Muscle of leg (tissue), 11 donors: Measurements from ENCODE around the gene ETFA. TPM values are rescaled to one million over a fixed set of nuclear protein-coding genes. Genes with fewer than 3 reads are reported as not detected.

Source experiments
- DNase-seq: peaks from one replicate; pipeline ENCODE4 v3.0.0; 2013
- H3K27ac ChIP-seq: one replicate; pipeline ENCODE4 v1.5.1; 2013; ENCODE audit warnings: mild to moderate bottlenecking, low read length, control low read depth
- H3K27me3 ChIP-seq: one replicate; pipeline ENCODE4 v1.6.1; 2013; ENCODE audit warnings: low read length; ENCODE audit not compliant: control insufficient read depth, insufficient read depth
- H3K36me3 ChIP-seq: one replicate; pipeline ENCODE4 v1.6.1; 2013; ENCODE audit warnings: low read length; ENCODE audit not compliant: control insufficient read depth, insufficient read depth
- H3K4me1 ChIP-seq: one replicate; pipeline ENCODE4 v1.6.1; 2013; ENCODE audit warnings: low read length; ENCODE audit not compliant: control insufficient read depth, insufficient read depth
- H3K4me3 ChIP-seq: one replicate; pipeline ENCODE4 v1.5.1; 2013; ENCODE audit warnings: low read length, control low read depth
- H3K9me3 ChIP-seq: replicated peaks from 2 replicates; pipeline ENCODE4 v1.6.1; 2013; ENCODE audit warnings: low read depth, low read length; ENCODE audit not compliant: control insufficient read depth
- WGBS: methylation state at CpG from one replicate; pipeline ENCODE4 v1.1.5; 2013; ENCODE audit warnings: missing lambda C conversion rate; ENCODE audit not compliant: insufficient coverage; 5-methylcytosine and 5-hydroxymethylcytosine counted together
- polyA plus RNA-seq, 8 donors: library from polyadenylated mRNA; unstranded; fragments of 120-200 nt; gene quantifications; one replicate each; pipeline versions ENCODE4 v1.2.1 to v1.2.3, GENCODE V29; 2013; ENCODE audit warnings: inconsistent platforms in 1 of 8, low replicate concordance in 1 of 8; ENCODE audit not compliant: insufficient read length in 8 of 8, insufficient read depth in 1 of 8
- total RNA-seq: library from RNA; stranded (reverse); fragments of 120-200 nt; gene quantifications from one replicate; pipeline ENCODE4 v1.2.4, GENCODE V29; 2013

Gene ETFA
- total and polyA plus RNA-seq, 9 donors: 112 to 141 (median 119) TPM

DNA sequence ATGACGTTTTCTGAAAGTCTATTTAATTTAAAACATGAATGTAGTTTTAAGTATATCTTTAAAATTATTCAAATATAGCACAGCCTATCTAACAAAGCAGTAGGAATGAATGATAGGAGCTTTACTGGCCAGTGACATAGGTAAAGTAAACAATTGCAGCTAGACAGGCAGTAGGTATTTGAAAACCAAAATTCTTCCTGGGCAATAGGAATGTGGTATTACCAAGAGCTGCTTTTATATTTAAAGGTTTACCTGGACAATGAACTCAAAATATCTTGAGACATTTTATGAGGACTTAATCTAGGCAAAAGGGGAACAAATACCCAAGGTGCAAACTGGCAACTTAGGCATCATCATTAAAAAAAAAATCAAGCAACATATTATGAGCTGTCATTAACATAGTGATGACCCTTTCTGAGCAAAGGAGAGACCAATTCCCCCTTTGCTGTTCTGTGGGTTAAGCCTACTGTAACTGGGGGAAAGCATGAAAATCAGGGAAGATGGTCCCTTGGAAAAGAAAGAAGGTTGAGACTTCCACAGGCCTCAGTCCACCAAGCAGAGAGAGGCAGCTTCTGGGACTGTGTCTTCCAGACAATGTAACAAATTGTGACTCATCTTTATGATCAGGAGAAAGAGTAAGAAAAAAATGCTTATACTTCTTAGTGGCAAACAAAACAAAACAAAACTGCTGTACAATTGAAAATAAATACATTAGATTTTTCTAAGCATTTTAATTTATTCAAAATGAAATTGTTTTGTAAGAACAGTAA lies 38.2 kb upstream of the ETFA start:
- peaks cover 37% of the 10 kb centered on the region for H3K27me3 ChIP-seq
- no peaks in the 10 kb centered on the region for H3K9me3 ChIP-seq
- DNase-seq: no peak
- H3K27ac ChIP-seq: no peak overlapping the region
- no peak overlapping the region for H3K4me3 ChIP-seq
- WGBS: no CpG with 5 or more reads among the region's 1 CpG
- no peaks in the 10 kb centered on the region for H3K36me3 ChIP-seq
- peaks cover 15% of the 10 kb centered on the region for H3K4me1 ChIP-seq

DNA sequence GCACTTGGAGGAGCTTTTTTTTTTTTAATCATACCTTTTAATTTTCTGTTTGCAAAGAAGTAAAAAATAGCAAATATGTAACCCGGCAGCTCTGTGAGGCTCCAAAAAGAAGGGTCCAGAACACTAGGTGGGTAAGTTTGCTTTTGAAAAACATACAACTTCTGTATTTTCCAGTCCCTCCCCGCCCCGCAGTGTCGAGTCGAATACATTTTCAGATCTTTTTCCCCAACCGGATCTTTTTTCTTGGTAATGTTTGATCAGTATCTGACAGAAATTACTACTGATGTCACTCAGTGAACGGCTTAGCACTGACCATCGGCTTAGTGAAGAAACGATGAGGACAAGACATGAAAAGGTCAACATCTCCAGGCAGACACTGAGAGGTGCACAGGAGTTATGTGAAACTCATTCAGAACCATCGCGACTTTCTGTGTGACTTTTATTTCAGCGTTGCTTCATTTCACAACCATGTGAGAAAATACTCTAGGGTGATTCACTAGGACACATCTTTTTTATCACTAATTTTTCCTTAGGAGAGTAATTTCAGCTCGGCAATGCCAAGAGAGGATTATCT lies 36.3 kb upstream of the ETFA start:
- peaks cover 18% of the 10 kb centered on the region for H3K4me1 ChIP-seq
- DNase-seq: no peak
- H3K27me3 ChIP-seq: peaks cover 52% of the 10 kb centered on the region
- H3K9me3 ChIP-seq: no peaks in the 10 kb centered on the region
- WGBS: 67% methylated on average over 7 of the region's 13 CpGs
- no peak overlapping the region for H3K27ac ChIP-seq
- H3K4me3 ChIP-seq: no peak overlapping the region
- no peaks in the 10 kb centered on the region for H3K36me3 ChIP-seq

DNA sequence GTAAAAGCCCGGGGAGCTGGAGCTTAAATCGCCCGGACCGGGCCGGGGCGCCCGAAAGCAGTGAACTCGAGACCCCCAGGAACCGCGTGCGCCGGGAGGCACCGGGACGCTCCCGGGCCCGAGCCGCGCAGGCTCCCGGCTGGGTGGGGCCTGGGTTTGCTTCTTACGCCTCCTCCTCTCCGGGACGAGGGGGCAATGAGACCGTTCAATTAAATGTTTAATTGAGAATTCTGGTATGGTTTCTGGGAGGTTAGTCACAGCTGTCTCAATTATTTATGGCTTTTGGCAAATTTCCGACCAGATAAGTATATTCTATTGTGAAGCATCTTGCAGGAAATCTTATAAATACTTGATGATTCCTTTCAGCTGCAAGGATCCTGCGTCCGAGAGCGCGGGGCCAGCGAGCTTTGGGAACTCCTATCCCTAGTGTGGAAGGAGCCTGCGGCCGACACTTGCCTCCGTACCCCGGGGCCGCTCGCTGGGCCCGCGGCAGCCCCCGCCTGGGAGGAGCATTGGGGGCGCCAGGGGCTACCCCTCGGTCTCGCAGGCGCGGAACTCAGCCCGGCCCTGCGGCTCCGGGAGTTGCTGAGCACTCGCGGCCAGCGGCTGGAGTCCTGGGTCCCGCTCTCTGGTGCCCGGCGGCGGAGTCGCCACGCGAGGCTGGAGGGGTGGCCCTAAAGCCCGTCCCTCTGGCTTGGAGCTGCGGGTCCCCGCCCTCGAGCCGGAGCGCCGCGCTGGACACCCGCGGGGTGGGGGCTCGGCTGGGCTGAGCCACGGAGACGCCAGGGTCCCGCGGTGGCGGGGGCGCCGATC lies 35.6 kb upstream of the ETFA start:
- no peak overlapping the region for H3K27ac ChIP-seq
- DNase-seq: peak; percentile 32
- 1% methylated on average over 54 of the region's 74 CpGs for WGBS

DNA sequence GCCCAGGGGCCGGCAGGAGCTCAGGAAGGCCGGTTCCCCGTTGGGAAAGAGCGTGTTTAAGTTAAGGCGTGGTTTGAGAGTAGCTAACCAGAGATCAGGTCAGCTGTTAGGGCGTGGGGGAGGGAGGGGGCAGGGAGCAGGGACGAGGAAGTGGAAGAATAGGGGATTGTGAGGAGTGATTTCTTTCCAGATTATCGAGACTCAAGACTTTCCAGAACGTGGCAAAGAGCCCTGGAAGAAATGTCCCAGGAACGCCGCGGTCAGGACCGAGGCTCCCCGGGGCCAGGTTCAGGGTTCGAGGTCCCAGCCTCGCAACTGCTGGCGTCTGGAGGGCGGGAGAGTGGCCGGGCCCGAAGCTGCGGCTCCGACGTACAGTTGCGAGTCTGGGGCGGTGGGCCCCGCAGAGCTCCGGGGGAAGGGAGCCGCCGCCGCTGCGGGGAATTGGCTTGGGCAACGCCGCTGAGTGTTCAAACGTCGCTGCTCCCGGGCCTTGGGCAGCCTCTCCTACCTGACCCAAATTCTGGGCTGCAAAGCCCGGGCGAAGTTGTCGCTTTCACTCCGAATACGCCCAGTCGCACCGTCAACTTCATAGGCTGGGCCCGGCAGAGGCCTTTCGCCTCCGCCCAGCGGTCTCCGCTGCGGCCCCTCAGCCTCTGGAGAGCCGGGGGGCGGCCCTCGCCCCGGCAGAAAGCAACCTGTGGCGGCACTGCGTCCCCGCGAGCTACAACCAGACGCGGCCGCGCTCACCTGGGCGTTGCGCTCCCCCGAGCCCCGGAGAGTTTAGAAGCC lies 34.8 kb upstream of the ETFA start:
- peaks cover 31% of the 10 kb centered on the region for H3K4me1 ChIP-seq
- H3K36me3 ChIP-seq: no peaks in the 10 kb centered on the region
- DNase-seq: peak; percentile 28
- peaks cover 67% of the 10 kb centered on the region for H3K27me3 ChIP-seq
- WGBS: 1% methylated on average over 65 of the region's 65 CpGs
- no peaks in the 10 kb centered on the region for H3K9me3 ChIP-seq
- peak overlapping the region; percentile 3 for H3K4me3 ChIP-seq
- no peak overlapping the region for H3K27ac ChIP-seq

More for the DNA sequence above, 35.6 kb upstream of the ETFA start:
- H3K4me1 ChIP-seq: peaks cover 23% of the 10 kb centered on the region
- H3K4me3 ChIP-seq: peak overlapping the region; percentile 3
- H3K36me3 ChIP-seq: no peaks in the 10 kb centered on the region
- no peaks in the 10 kb centered on the region for H3K9me3 ChIP-seq
- peaks cover 59% of the 10 kb centered on the region for H3K27me3 ChIP-seq

DNA sequence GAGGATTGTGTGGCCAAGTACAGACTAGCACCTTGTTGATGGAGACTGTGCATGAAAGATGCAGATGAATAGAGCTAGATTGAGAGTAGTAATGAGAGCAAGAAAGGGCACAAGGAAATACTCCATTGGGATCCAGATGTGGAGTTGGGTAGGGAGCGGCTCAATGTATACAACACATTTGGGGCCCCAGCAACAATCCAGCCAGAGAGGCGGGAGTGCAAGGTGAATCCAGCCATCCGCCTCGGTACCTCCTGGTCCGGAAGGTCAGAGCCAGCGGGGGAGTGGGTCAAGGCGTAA lies 34.3 kb upstream of the ETFA start:
- Histone ChIP-seq H3K4me1 (peaks cover 36% of the 10 kb centered on the region), H3K9me3 (no peaks in the 10 kb centered on the region), H3K27me3 (peaks cover 72% of the 10 kb centered on the region), H3K4me3 (no peak overlapping the region), H3K36me3 (no peaks in the 10 kb centered on the region), H3K27ac (no peak overlapping the region)
- no peak for DNase-seq
- 7% methylated on average over 6 of the region's 7 CpGs for WGBS

DNA sequence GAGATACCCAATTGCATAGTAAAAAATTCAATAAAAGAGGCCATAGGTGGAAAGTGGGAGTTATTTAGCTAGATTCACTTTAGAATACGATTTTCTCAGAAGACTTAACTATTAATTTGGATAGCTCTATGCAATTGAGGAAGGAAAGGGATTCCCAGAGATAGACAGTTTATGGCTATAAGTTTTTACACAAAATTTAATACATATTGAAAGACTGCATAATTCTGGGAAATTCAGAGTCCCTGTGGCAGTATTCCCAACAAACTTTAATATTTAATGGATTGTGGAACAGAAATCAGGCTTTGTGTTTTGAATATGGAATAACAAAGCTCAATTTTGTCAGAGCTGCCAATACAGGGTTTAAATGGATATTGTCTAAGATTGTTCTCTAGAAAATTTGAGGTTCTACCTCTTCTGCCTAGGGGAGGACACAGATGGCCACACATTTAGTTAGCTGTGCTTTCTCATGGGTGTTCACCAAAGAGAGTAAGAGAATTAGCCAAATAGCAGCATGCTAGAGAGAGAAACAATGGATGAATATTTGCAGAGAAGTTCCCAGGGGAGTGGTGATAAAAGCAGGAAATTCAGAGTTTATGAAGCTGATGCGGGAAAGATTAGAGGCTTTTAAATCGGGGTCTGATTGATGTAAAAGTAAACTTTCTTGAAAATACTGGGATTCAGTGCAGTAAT lies 33.8 kb upstream of the ETFA start:
- Histone ChIP-seq H3K27me3 (peaks cover 77% of the 10 kb centered on the region), H3K36me3 (no peaks in the 10 kb centered on the region), H3K9me3 (no peaks in the 10 kb centered on the region), H3K4me3 (no peak overlapping the region), H3K27ac (no peak overlapping the region), H3K4me1 (peaks cover 41% of the 10 kb centered on the region)
- no peak for DNase-seq
- 18% methylated on average over 2 of the region's 3 CpGs for WGBS

DNA sequence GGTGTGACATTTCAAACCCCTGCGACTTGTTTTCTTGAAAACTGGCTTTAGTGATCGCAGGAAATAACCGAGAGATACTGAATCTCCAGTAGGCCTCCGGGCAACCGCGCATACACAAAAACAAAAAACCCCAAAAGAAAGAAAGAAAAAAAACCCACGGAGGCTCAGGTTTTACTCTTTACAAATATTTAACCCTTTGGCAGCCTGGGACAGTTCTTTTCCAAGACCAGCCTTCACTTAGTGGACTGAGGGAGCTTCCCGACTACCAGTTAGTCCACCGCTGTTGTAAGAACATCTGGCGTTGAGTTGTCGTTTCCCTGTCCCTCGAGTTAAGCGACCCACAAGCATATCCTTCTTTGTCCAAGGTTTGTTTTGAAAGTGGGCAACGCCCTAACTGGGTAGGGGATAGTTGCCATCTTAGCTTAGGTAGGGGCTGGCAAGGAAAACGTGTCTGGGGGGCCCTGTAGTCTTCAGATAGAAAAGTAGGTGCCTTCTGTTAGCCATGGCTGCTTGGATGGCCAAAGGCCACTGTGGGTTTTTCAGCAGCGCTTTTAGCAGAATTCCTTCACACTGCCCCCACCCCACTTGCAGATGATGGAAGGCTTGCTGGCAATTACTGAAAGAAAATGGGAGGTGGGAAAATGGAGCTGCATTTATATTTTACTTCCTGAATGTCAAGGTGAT lies 32.2 kb upstream of the ETFA start:
- no peak for DNase-seq
- peaks cover 89% of the 10 kb centered on the region for H3K27me3 ChIP-seq
- no peak overlapping the region for H3K27ac ChIP-seq
- peaks cover 50% of the 10 kb centered on the region for H3K4me1 ChIP-seq
- no peak overlapping the region for H3K4me3 ChIP-seq
- H3K36me3 ChIP-seq: no peaks in the 10 kb centered on the region
- 26% methylated on average over 6 of the region's 16 CpGs for WGBS
- H3K9me3 ChIP-seq: no peaks in the 10 kb centered on the region

DNA sequence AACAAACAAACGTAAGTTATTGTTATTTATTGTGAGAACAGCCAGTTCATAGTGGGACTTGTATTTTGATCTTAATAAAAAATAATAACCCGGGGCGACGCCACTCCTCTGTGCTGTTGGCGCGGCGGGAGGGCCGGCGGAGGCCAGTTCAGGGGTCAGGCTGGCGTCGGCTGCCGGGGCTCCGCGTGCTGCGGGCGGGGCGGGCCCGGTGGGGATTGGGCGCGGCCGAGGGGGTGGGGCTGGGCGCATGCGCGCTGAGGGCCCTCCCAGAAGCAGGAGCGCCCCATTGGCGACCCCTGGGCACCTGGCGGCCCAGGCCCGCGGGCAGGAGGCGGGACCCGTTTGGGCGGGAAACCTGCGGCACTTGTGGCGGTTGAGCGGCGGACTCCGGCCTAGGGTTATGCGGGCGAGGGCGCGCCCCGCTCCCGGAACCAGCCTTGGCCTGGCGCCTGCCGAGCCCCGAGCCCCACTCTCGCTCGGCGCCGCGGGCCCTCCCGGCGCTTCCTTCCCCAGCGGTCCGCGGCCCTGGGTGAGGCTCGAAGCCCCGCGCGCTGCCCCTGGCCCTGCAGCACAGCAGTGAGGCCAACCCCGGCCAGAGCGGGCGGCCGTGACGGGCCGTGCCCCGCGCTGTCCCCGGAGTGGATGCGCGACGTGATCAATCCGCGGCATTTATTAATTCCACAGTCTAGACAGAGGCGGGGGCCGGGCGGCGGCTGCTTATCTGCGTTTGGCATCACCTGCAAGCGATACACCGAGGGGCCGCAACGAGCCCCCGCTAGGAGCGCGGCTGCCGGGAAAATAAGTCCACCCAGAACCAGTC lies 31.3 kb upstream of the ETFA start:
- 2% methylated on average over 87 of the region's 87 CpGs for WGBS
- DNase-seq: no peak
- Histone ChIP-seq H3K27ac (no peak overlapping the region), H3K27me3 (peaks cover 93% of the 10 kb centered on the region), H3K9me3 (no peaks in the 10 kb centered on the region), H3K4me1 (peaks cover 55% of the 10 kb centered on the region), H3K36me3 (no peaks in the 10 kb centered on the region), H3K4me3 (no peak overlapping the region)

DNA sequence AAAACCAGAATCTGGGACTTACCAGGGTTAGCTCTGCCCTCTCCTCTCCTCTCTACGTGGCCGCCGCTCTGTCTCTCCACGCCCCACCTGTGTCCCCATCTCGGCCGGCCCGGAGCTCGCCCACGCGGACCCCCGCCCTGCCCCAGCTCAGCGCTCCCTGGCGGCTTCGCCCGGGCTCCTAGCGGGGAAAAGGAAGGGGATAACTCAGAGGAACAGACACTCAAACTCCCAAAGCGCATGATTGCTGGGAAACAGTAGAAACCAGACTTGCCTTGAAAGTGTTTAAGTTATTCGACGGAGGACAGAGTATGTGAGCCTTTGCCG lies 30.8 kb upstream of the ETFA start:
- no peak overlapping the region for H3K4me3 ChIP-seq
- peaks cover 58% of the 10 kb centered on the region for H3K4me1 ChIP-seq
- 8% methylated on average over 20 of the region's 20 CpGs for WGBS
- no peaks in the 10 kb centered on the region for H3K9me3 ChIP-seq
- no peak for DNase-seq
- H3K27me3 ChIP-seq: peaks cover 93% of the 10 kb centered on the region
- no peaks in the 10 kb centered on the region for H3K36me3 ChIP-seq
- no peak overlapping the region for H3K27ac ChIP-seq
